Activated T-helper 1 cell treated with anti-CD3 and anti-CD28 coated beads, Interleukin-12 subunit alpha, Interleukin-12 subunit beta, Interleukin-2, Interleukin-4 antibody, amounts not matched to agents 30 ng/mL and 10 ng/mL and 1 ng/mL, durations not matched to agents 14 hours and 24 hours and 36 hours (primary cell): Measurements from ENCODE around the gene PLXNA1. TPM values are rescaled to one million over a fixed set of nuclear protein-coding genes. Genes with fewer than 3 reads are reported as not detected.

Source experiments
- DNase-seq: peaks from one replicate; pipeline ENCODE4 v3.0.0; 2021; ENCODE audit warnings: low spot score
- H3K27ac Mint-ChIP-seq: one replicate; pipeline ENCODE4 v1.8.0; 2021; ENCODE audit warnings: mild to moderate bottlenecking, mixed read lengths
- H3K27me3 Mint-ChIP-seq: one replicate; pipeline ENCODE4 v1.8.0; 2022; ENCODE audit warnings: mild to moderate bottlenecking, moderate library complexity, mixed read lengths; ENCODE audit not compliant: insufficient read depth
- H3K36me3 Mint-ChIP-seq: one replicate; pipeline ENCODE4 v1.8.0; 2021; ENCODE audit warnings: low read depth, mixed read lengths
- H3K4me1 Mint-ChIP-seq: one replicate; pipeline ENCODE4 v1.8.0; 2021; ENCODE audit warnings: low read depth, mixed read lengths
- H3K4me3 Mint-ChIP-seq: one replicate; pipeline ENCODE4 v1.8.0; 2021; ENCODE audit warnings: mild to moderate bottlenecking, moderate library complexity, mixed read lengths
- H3K9me3 Mint-ChIP-seq: one replicate; pipeline ENCODE4 v1.8.0; 2021; ENCODE audit warnings: mixed read lengths
- intact Hi-C: fragments of 100-400 bp; cut with micrococcal nuclease; formaldehyde crosslinking; loops from one replicate; pipeline ENCODE4 v1.15.1; 2024
- total RNA-seq: library from RNA; stranded (reverse); gene quantifications from 2 replicates; pipeline ENCODE4 v1.2.3, GENCODE V29; 2022

PLXNA1 gene
- total RNA-seq, 1 donor from 2014 or later: 22.1 TPM

- Mint-ChIP-seq H3K36me3 (no peaks in the 10 kb centered on the region), H3K27me3 (no peaks in the 10 kb centered on the region), H3K4me1 (peaks cover under 1% of the 10 kb centered on the region), H3K27ac (no peak overlapping the region), H3K9me3 (no peaks in the 10 kb centered on the region), H3K4me3 (no peak overlapping the region)
- no peak for DNase-seq
- intact Hi-C loops: no loop called here
Measured at GRCh38 chr3:127030508-127031412, 47.8 kb downstream of the PLXNA1 start.

- H3K27ac Mint-ChIP-seq: no peak overlapping the region
- no peak for DNase-seq
- H3K4me1 Mint-ChIP-seq: no peaks in the 10 kb centered on the region
- no peaks in the 10 kb centered on the region for H3K36me3 Mint-ChIP-seq
- intact Hi-C loops: no loop called here
- H3K27me3 Mint-ChIP-seq: no peaks in the 10 kb centered on the region
- no peaks in the 10 kb centered on the region for H3K9me3 Mint-ChIP-seq
- no peak overlapping the region for H3K4me3 Mint-ChIP-seq
Measured at GRCh38 chr3:127031413-127031810, 48.5 kb downstream of the PLXNA1 start.

GRCh38 chr3:127031845-127032244, 48.9 kb downstream of the PLXNA1 start:
- H3K9me3 Mint-ChIP-seq: no peaks in the 10 kb centered on the region
- no peaks in the 10 kb centered on the region for H3K36me3 Mint-ChIP-seq
- intact Hi-C loops: no loop called here
- no peak overlapping the region for H3K27ac Mint-ChIP-seq
- no peak for DNase-seq
- H3K4me3 Mint-ChIP-seq: no peak overlapping the region
- no peaks in the 10 kb centered on the region for H3K27me3 Mint-ChIP-seq
- H3K4me1 Mint-ChIP-seq: no peaks in the 10 kb centered on the region

- no peak overlapping the region for H3K27ac Mint-ChIP-seq
- H3K9me3 Mint-ChIP-seq: no peaks in the 10 kb centered on the region
- H3K36me3 Mint-ChIP-seq: no peaks in the 10 kb centered on the region
- no peaks in the 10 kb centered on the region for H3K4me1 Mint-ChIP-seq
- H3K27me3 Mint-ChIP-seq: no peaks in the 10 kb centered on the region
- DNase-seq: no peak
- intact Hi-C loops: no loop called here
- H3K4me3 Mint-ChIP-seq: no peak overlapping the region
Measured at GRCh38 chr3:127032296-127032990, 49.5 kb downstream of the PLXNA1 start.

Other genes with a start within 250 kb of the PLXNA1 start
- not detected in 2 replicates for gene PRR23E, start 210.0 kb downstream of the PLXNA1 start, total RNA-seq